Liver (tissue), 9 donors: ENCODE results near the gene RGS13. TPM values are rescaled to one million over a fixed set of nuclear protein-coding genes. Genes with fewer than 3 reads are reported as not detected.

Experiments
- DNase-seq: peaks from one replicate; pipeline ENCODE4 v3.0.0-alpha.2; 2017; ENCODE audit warnings: low spot score
- H3K27ac ChIP-seq, 2 donors: one replicate each; pipeline ENCODE4 v1.7.0; 2013; ENCODE audit warnings: inconsistent platforms in 2 of 2, low read length in 2 of 2, control low read depth in 1 of 2, low read depth in 1 of 2, mild to moderate bottlenecking in 1 of 2
- H3K27me3 ChIP-seq, 4 donors: one replicate each; pipeline versions ENCODE4 v1.6.1 to v1.7.0; 2013; ENCODE audit warnings: low read length in 3 of 4, inconsistent platforms in 1 of 4, mild to moderate bottlenecking in 1 of 4, moderate library complexity in 1 of 4; ENCODE audit not compliant: control insufficient read depth in 4 of 4, insufficient read depth in 4 of 4
- H3K36me3 ChIP-seq, 4 donors: one replicate each; pipeline versions ENCODE4 v1.6.1 to v1.7.0; 2013; ENCODE audit warnings: low read length in 3 of 4, mild to moderate bottlenecking in 3 of 4, low read depth in 1 of 4, moderate library complexity in 1 of 4; ENCODE audit not compliant: control insufficient read depth in 4 of 4, insufficient read depth in 3 of 4
- H3K4me1 ChIP-seq, 4 donors: one replicate each; pipeline versions ENCODE4 v1.6.1 to v1.7.0; 2013; ENCODE audit warnings: low read length in 3 of 4, mild to moderate bottlenecking in 3 of 4, moderate library complexity in 1 of 4; ENCODE audit not compliant: control insufficient read depth in 4 of 4, insufficient read depth in 4 of 4
- H3K4me3 ChIP-seq, 3 donors: one replicate each; pipeline versions ENCODE4 v1.6.1 to v1.7.0; 2013; ENCODE audit warnings: low read length in 3 of 3, control low read depth in 1 of 3, low read depth in 1 of 3, mild to moderate bottlenecking in 1 of 3
- H3K9ac ChIP-seq, 2 donors: one replicate each; pipeline ENCODE4 v1.7.0; 2013; ENCODE audit warnings: low read length in 2 of 2, mild to moderate bottlenecking in 2 of 2, moderate library complexity in 2 of 2, control low read depth in 1 of 2, low read depth in 1 of 2
- H3K9me3 ChIP-seq, 4 donors: one replicate each; pipeline versions ENCODE4 v1.6.1 to v1.7.0; 2013; ENCODE audit warnings: low read length in 3 of 4; ENCODE audit not compliant: control insufficient read depth in 4 of 4
- ATF3 ChIP-seq: IDR thresholded peaks from 2 replicates; pipeline ENCODE4 v1.6.1; 2016; ENCODE audit warnings: antibody characterized with exemption
- CTCF ChIP-seq: fragments of 150-350 bp; IDR thresholded peaks from 2 replicates; pipeline ENCODE4 v1.5.1; 2017; ENCODE audit warnings: improper control_type of control experiment, low read depth, low read length; ENCODE audit not compliant: missing input control
- FOXA1 ChIP-seq: IDR thresholded peaks from 2 replicates; pipeline ENCODE4 v1.6.1; 2016; ENCODE audit warnings: antibody characterized with exemption
- FOXA2 ChIP-seq: IDR thresholded peaks from 2 replicates; pipeline ENCODE4 v1.6.1; 2016; ENCODE audit warnings: antibody characterized with exemption
- GABPA ChIP-seq, 2 donors: IDR thresholded peaks in 1 of 2; conservative IDR thresholded peaks in 1 of 2; 2 replicates each; pipeline ENCODE4 v1.6.1; 2016; ENCODE audit warnings: antibody characterized with exemption in 2 of 2, mild to moderate bottlenecking in 1 of 2, moderate library complexity in 1 of 2
- HNF4A ChIP-seq, 2 donors: conservative IDR thresholded peaks; 2 replicates each; pipeline ENCODE4 v1.6.1; 2016; ENCODE audit warnings: antibody characterized with exemption in 2 of 2, mild to moderate bottlenecking in 2 of 2
- HNF4G ChIP-seq: IDR thresholded peaks from 2 replicates; pipeline ENCODE4 v1.6.1; 2016; ENCODE audit warnings: antibody characterized with exemption
- JUND ChIP-seq, 2 donors: IDR thresholded peaks; 2 replicates each; pipeline ENCODE4 v1.6.1; 2016; ENCODE audit warnings: antibody characterized with exemption in 2 of 2
- NR2F2 ChIP-seq: IDR thresholded peaks from 2 replicates; pipeline ENCODE4 v1.6.1; 2016; ENCODE audit warnings: antibody characterized with exemption
- RAD21 ChIP-seq, 2 donors: IDR thresholded peaks; 2 replicates each; pipeline ENCODE4 v1.6.1; 2016; ENCODE audit warnings: antibody characterized with exemption in 2 of 2, mild to moderate bottlenecking in 2 of 2
- REST ChIP-seq: IDR thresholded peaks from 2 replicates; pipeline ENCODE4 v1.6.1; 2016; ENCODE audit warnings: antibody characterized with exemption, mild to moderate bottlenecking
- RXRA ChIP-seq, 2 donors: IDR thresholded peaks; 2 replicates each; pipeline ENCODE4 v1.6.1; 2017 to 2018; ENCODE audit warnings: antibody characterized with exemption in 2 of 2, mild to moderate bottlenecking in 1 of 2
- SP1 ChIP-seq: IDR thresholded peaks from 2 replicates; pipeline ENCODE4 v1.6.1; 2018; ENCODE audit warnings: antibody characterized with exemption, mild to moderate bottlenecking
- TAF1 ChIP-seq: conservative IDR thresholded peaks from 2 replicates; pipeline ENCODE4 v1.6.1; 2016; ENCODE audit warnings: antibody characterized with exemption, mild to moderate bottlenecking
- YY1 ChIP-seq: IDR thresholded peaks from 2 replicates; pipeline ENCODE4 v1.6.1; 2016; ENCODE audit warnings: antibody characterized with exemption, mild to moderate bottlenecking
- ZBTB33 ChIP-seq: IDR thresholded peaks from 2 replicates; pipeline ENCODE4 v1.6.1; 2016; ENCODE audit warnings: antibody characterized with exemption
- WGBS: extraction: QIAGEN DNeasy Blood & Tissue Kit; methylation state at CpG from one replicate; pipeline ENCODE4 v1.1.7; 2013; 5-methylcytosine and 5-hydroxymethylcytosine counted together
- polyA plus RNA-seq, 2 donors: library from polyadenylated mRNA; stranded (reverse) in 1 of 2; unstranded in 1 of 2; fragments of 200-250 nt in 1 of 2; fragments of >200 nt in 1 of 2; fragmentation: Nextera tagmentation in 1 of 2; extraction: Ambion mirVana in 1 of 2; gene quantifications; one replicate each; pipeline versions ENCODE4 v1.2.1 to v1.2.3, GENCODE V29; 2013 to 2015
- total RNA-seq, 2 donors: library from RNA; depleted of rRNA; stranded (reverse); fragments of >200 nt; gene quantifications; one replicate each; pipeline ENCODE4 v1.2.3, GENCODE V29; 2014
- donor health status: healthy.
- donor health status: healthy.
- donor health status: healthy.
- donor health status: healthy.
- donor health status: healthy.

Gene RGS13
- total and polyA plus RNA-seq, 4 donors: under 0.01 to 0.05 TPM; not detected in 2

GRCh38 chr1:192668409-192668983, 32.5 kb downstream of the RGS13 start (continued):
- no peak for TF ChIP-seq CTCF
- no peak for TF ChIP-seq FOXA1

GRCh38 chr1:192669174-192669573, 33.2 kb downstream of the RGS13 start:
- 89% methylated on average over 1 of the region's 1 CpG for WGBS
- Histone ChIP-seq H3K9me3 (no peaks in the 10 kb centered on the region), H3K4me3 (no peak overlapping the region), H3K9ac (no peak overlapping the region), H3K4me1 (no peaks in the 10 kb centered on the region), H3K27me3 (no peaks in the 10 kb centered on the region), H3K27ac (no peak overlapping the region), H3K36me3 (no peaks in the 10 kb centered on the region)
- no peak for DNase-seq
- TF ChIP-seq RAD21 (IDR thresholded peaks at IDR 0.05) (no peak), FOXA1 (no peak), NR2F2 (no peak), FOXA2 (no peak), HNF4G (no peak), HNF4A (conservative IDR thresholded peaks at IDR 0.05) (no peak), YY1 (no peak), TAF1 (no peak), JUND (IDR thresholded peaks at IDR 0.05) (no peak)

GRCh38 chr1:192675716-192676115, 39.8 kb downstream of the RGS13 start:
- no peak for TF ChIP-seq ATF3
- no peak for TF ChIP-seq TAF1
- no peak for TF ChIP-seq HNF4G
- TF ChIP-seq RXRA (IDR thresholded peaks at IDR 0.05): no peak
- TF ChIP-seq GABPA (IDR thresholded peaks at IDR 0.05 in 1 of 2, conservative IDR thresholded peaks at IDR 0.05 in 1 of 2): no peak
- no peak for TF ChIP-seq ZBTB33
- Histone ChIP-seq H3K4me1 (no peaks in the 10 kb centered on the region), H3K27ac (no peak overlapping the region), H3K36me3 (no peaks in the 10 kb centered on the region), H3K9me3 (no peaks in the 10 kb centered on the region), H3K9ac (no peak overlapping the region), H3K27me3 (no peaks in the 10 kb centered on the region), H3K4me3 (no peak overlapping the region)
- DNase-seq: no peak
- 86% methylated on average over 1 of the region's 1 CpG for WGBS

- Histone ChIP-seq H3K27me3 (no peaks in the 10 kb centered on the region), H3K36me3 (no peaks in the 10 kb centered on the region), H3K27ac (no peak overlapping the region), H3K9ac (no peak overlapping the region), H3K9me3 (no peaks in the 10 kb centered on the region), H3K4me1 (no peaks in the 10 kb centered on the region), H3K4me3 (no peak overlapping the region)
- TF ChIP-seq GABPA (IDR thresholded peaks at IDR 0.05 in 1 of 2, conservative IDR thresholded peaks at IDR 0.05 in 1 of 2) (no peak), NR2F2 (no peak), REST (no peak), RAD21 (IDR thresholded peaks at IDR 0.05) (no peak), SP1 (no peak), RXRA (IDR thresholded peaks at IDR 0.05) (no peak)
- no peak for DNase-seq
These were observed 42.2 kb downstream of the RGS13 start for GRCh38 chr1:192678099-192678498.
